ENCODE data around the gene SDCBP2.

DNA sequence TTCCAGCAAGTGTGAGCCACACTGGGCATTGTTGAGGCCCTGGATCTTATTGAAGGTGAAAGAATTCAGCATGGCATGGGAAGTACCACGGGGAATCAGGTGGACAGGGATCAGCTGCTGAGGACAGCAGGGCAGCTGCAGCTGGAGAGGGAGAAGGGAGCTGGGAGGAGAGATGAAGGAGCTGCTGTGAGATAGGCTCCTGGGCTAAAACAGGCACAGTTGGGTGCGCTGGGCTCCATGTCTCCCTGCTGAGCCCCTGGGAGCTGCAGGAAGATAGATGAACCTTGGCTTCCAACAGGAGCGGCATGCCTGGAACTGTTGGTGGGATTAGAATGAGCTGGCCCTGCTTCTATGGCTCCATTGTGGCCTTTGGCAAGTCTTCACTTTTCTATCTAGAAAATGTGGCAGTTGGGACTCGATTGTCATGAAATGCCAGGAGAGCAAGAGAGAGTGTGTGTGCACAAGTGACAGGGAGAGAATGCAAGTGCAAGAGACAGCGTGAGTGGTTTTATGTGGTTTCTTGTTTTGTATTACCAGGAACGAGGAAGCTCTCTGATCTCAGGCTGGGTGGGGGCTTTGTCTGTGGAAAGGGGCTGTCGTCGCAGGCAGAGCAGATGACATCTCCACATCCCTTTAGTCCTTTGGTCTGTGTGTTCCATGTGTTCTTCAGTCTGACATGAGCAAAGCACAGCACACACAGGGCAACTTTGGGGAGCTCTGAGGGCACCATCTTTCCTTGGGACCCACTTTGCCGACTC is 42.5 kb downstream of the SDCBP2 start:
- TF ChIP-seq, protein P1, sequence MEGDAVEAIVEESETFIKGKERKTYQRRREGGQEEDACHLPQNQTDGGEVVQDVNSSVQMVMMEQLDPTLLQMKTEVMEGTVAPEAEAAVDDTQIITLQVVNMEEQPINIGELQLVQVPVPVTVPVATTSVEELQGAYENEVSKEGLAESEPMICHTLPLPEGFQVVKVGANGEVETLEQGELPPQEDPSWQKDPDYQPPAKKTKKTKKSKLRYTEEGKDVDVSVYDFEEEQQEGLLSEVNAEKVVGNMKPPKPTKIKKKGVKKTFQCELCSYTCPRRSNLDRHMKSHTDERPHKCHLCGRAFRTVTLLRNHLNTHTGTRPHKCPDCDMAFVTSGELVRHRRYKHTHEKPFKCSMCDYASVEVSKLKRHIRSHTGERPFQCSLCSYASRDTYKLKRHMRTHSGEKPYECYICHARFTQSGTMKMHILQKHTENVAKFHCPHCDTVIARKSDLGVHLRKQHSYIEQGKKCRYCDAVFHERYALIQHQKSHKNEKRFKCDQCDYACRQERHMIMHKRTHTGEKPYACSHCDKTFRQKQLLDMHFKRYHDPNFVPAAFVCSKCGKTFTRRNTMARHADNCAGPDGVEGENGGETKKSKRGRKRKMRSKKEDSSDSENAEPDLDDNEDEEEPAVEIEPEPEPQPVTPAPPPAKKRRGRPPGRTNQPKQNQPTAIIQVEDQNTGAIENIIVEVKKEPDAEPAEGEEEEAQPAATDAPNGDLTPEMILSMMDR (optimal IDR thresholded peaks at IDR 0.05 in 1 of 3, IDR thresholded peaks at IDR 0.05 in 1 of 3, conservative IDR thresholded peaks at IDR 0.05 in 1 of 3; ENCODE audit: extremely low read depth in 1 of 3, insufficient read depth in 2 of 3, low read length in 3 of 3) = no peak
- no peak for TF ChIP-seq EZH2 (IDR thresholded peaks at IDR 0.05; ENCODE audit: low read length)

Measured in keratinocyte (primary cell).